Cardiac muscle cell (in vitro differentiated cells and primary cell): ENCODE results near the gene ADGRA1. TPM values are rescaled to one million over a fixed set of nuclear protein-coding genes. Genes with fewer than 3 reads are reported as not detected.

ENCODE experiments used
- DNase-seq, 2 donors: peaks; one replicate each; pipeline versions ENCODE4 v3.0.0 to v3.0.0-alpha.2; 2010 to 2017; ENCODE audit warnings: low read depth in 1 of 2, low spot score in 1 of 2
- H3K27ac ChIP-seq: fragments of 200-600 bp; sonication (generic); 2 replicates; pipeline ENCODE4 v1.5.1; 2016
- H3K27me3 ChIP-seq: fragments of 200-600 bp; sonication (generic); 2 replicates; pipeline ENCODE4 v1.6.0; 2016; ENCODE audit warnings: control low read depth
- H3K36me3 ChIP-seq: fragments of 200-600 bp; sonication (generic); 2 replicates; pipeline ENCODE4 v1.5.1; 2016; ENCODE audit warnings: control low read depth
- H3K4me1 ChIP-seq: fragments of 200-600 bp; sonication (generic); 2 replicates; pipeline ENCODE4 v1.8.1; 2017; ENCODE audit warnings: low read depth, mild to moderate bottlenecking, mixed run types
- H3K4me3 ChIP-seq: fragments of 200-600 bp; sonication (generic); 2 replicates; pipeline ENCODE4 v1.5.1; 2016; ENCODE audit warnings: mild to moderate bottlenecking
- H3K9me3 ChIP-seq: fragments of 200-600 bp; sonication (generic); 2 replicates; pipeline ENCODE4 v1.5.1; 2017; ENCODE audit warnings: low read depth, mild to moderate bottlenecking, control low read depth
- polyA plus RNA-seq: library from polyadenylated mRNA; unstranded; fragments of >200 nt; fragmentation: Nextera tagmentation; extraction: Ambion mirVana; gene quantifications from 2 replicates; pipeline ENCODE4 v1.2.1, GENCODE V29; 2016
- total RNA-seq: library from RNA; depleted of rRNA; stranded (reverse); fragments of >200 nt; gene quantifications from 2 replicates; pipeline ENCODE4 v1.2.3, GENCODE V29; 2016
- TF ChIP-seq, protein P1 (sequence below): IDR thresholded peaks from 2 replicates; pipeline ENCODE4 v1.5.1; 2012; ENCODE audit warnings: low read depth, mild to moderate bottlenecking, low read length

ADGRA1 gene
- total and polyA plus RNA-seq, 2 experiments from 2014 or later, result 0.24 to 0.67 TPM

GRCh38 chr10:133154411-133154810 lies 66.7 kb downstream of the ADGRA1 start:
- Histone ChIP-seq H3K4me3 (no peak overlapping the region), H3K27ac (no peak overlapping the region), H3K36me3 (no peaks in the 10 kb centered on the region), H3K9me3 (no peaks in the 10 kb centered on the region), H3K4me1 (peaks cover 8% of the 10 kb centered on the region), H3K27me3 (no peaks in the 10 kb centered on the region)
- TF ChIP-seq, protein P1, sequence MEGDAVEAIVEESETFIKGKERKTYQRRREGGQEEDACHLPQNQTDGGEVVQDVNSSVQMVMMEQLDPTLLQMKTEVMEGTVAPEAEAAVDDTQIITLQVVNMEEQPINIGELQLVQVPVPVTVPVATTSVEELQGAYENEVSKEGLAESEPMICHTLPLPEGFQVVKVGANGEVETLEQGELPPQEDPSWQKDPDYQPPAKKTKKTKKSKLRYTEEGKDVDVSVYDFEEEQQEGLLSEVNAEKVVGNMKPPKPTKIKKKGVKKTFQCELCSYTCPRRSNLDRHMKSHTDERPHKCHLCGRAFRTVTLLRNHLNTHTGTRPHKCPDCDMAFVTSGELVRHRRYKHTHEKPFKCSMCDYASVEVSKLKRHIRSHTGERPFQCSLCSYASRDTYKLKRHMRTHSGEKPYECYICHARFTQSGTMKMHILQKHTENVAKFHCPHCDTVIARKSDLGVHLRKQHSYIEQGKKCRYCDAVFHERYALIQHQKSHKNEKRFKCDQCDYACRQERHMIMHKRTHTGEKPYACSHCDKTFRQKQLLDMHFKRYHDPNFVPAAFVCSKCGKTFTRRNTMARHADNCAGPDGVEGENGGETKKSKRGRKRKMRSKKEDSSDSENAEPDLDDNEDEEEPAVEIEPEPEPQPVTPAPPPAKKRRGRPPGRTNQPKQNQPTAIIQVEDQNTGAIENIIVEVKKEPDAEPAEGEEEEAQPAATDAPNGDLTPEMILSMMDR, result no peak
- DNase-seq, result no peak

GRCh38 chr10:133154996-133155778 lies 67.5 kb downstream of the ADGRA1 start:
- no peaks in the 10 kb centered on the region for H3K36me3 ChIP-seq
- no peaks in the 10 kb centered on the region for H3K27me3 ChIP-seq
- H3K27ac ChIP-seq, result no peak overlapping the region
- TF ChIP-seq, protein P1, result no peak
- DNase-seq, result no peak
- no peak overlapping the region for H3K4me3 ChIP-seq
- H3K4me1 ChIP-seq, result peaks cover 8% of the 10 kb centered on the region
- H3K9me3 ChIP-seq, result no peaks in the 10 kb centered on the region

GRCh38 chr10:133156674-133157579 lies 69.2 kb downstream of the ADGRA1 start:
- Histone ChIP-seq H3K4me1 (peaks cover 8% of the 10 kb centered on the region), H3K4me3 (no peak overlapping the region), H3K9me3 (no peaks in the 10 kb centered on the region), H3K36me3 (no peaks in the 10 kb centered on the region), H3K27ac (no peak overlapping the region), H3K27me3 (no peaks in the 10 kb centered on the region)
- TF ChIP-seq, protein P1, result no peak
- DNase-seq, result no peak

GRCh38 chr10:133157662-133158436 lies 70.1 kb downstream of the ADGRA1 start:
- H3K4me3 ChIP-seq, result no peak overlapping the region
- no peaks in the 10 kb centered on the region for H3K9me3 ChIP-seq
- TF ChIP-seq, protein P1, result no peak
- no peaks in the 10 kb centered on the region for H3K27me3 ChIP-seq
- peaks cover 8% of the 10 kb centered on the region for H3K4me1 ChIP-seq
- no peaks in the 10 kb centered on the region for H3K36me3 ChIP-seq
- no peak overlapping the region for H3K27ac ChIP-seq
- no peak for DNase-seq

GRCh38 chr10:133158437-133158755 lies 70.7 kb downstream of the ADGRA1 start:
- Histone ChIP-seq H3K36me3 (no peaks in the 10 kb centered on the region), H3K27me3 (no peaks in the 10 kb centered on the region), H3K4me3 (no peak overlapping the region), H3K27ac (no peak overlapping the region), H3K4me1 (peaks cover 8% of the 10 kb centered on the region), H3K9me3 (no peaks in the 10 kb centered on the region)
- TF ChIP-seq, protein P1, result no peak
- DNase-seq, result no peak
